ENCODE data around the gene DUSP28. TPM values are rescaled to one million over a fixed set of nuclear protein-coding genes. Genes with fewer than 3 reads are reported as not detected.
"Not testable (repeated sequence)": the region's sequence is repeated elsewhere in the genome, so short reads cannot be mapped to it uniquely, and the experiment has no call there.

DUSP28 gene
- total and polyA plus RNA-seq, 12 donors: 4.9 to 22.2 (median 8.5) TPM

- Histone ChIP-seq H3K36me3 (replicated peaks in 1 of 2) (no peaks in the 10 kb centered on the region), H3K4me3 (no peak overlapping the region), H3K27ac (no peak overlapping the region), H3K9me3 (replicated peaks in 1 of 3) (no peaks in the 10 kb centered on the region), H3K4me1 (replicated peaks in 1 of 2) (no peaks in the 10 kb centered on the region), H3K27me3 (no peaks in the 10 kb centered on the region)
- intact Hi-C loops (cut with DNase I): no loop called here
- DNase-seq: peak in 2 of 7 donors; percentile 11 to 42
- TF ChIP-seq CTCF (IDR thresholded peaks at IDR 0.05) (no peak), POLR2A (IDR thresholded peaks at IDR 0.05) (no peak)
- WGBS, 4 donors: 71 to 91% (median 83%) methylated on average over 11 to 12 of the region's 12 CpGs
Measured at GRCh38 chr2:240520974-240521350, 39.2 kb upstream of the DUSP28 start.

GRCh38 chr2:240521885-240522284 lies 38.3 kb upstream of the DUSP28 start:
- peak in 2 of 7 donors; percentile 11 to 33 for DNase-seq
- 91 to 100% (median 97%) methylated on average over 5 of the region's 5 CpGs for WGBS, 4 donors
- H3K4me1 ChIP-seq (replicated peaks in 1 of 2); H3K9me3 ChIP-seq (replicated peaks in 1 of 3); H3K4me3 ChIP-seq; intact Hi-C loops (cut with DNase I); H3K27ac ChIP-seq; H3K27me3 ChIP-seq; H3K36me3 ChIP-seq (replicated peaks in 1 of 2): not testable (repeated sequence)

GRCh38 chr2:240522406-240522805 lies 37.8 kb upstream of the DUSP28 start:
- Histone ChIP-seq H3K4me3 (no peak overlapping the region), H3K27ac (no peak overlapping the region), H3K27me3 (no peaks in the 10 kb centered on the region), H3K4me1 (replicated peaks in 1 of 2) (no peaks in the 10 kb centered on the region), H3K36me3 (replicated peaks in 1 of 2) (no peaks in the 10 kb centered on the region), H3K9me3 (replicated peaks in 1 of 3) (no peaks in the 10 kb centered on the region)
- intact Hi-C loops (cut with DNase I): no loop called here
- TF ChIP-seq CTCF (IDR thresholded peaks at IDR 0.05): no peak
- TF ChIP-seq POLR2A (IDR thresholded peaks at IDR 0.05): no peak
- WGBS, 4 donors: 94 to 97% (median 95%) methylated on average over 9 to 12 of the region's 12 CpGs
- DNase-seq: peak in 3 of 7 donors; percentile 8 to 48 (median 9)

- no peak overlapping the region for H3K4me3 ChIP-seq
- no peaks in the 10 kb centered on the region for H3K4me1 ChIP-seq (replicated peaks in 1 of 2)
- WGBS, 4 donors: 95 to 97% (median 96%) methylated on average over 26 to 32 of the region's 32 CpGs
- H3K36me3 ChIP-seq (replicated peaks in 1 of 2): no peaks in the 10 kb centered on the region
- H3K27me3 ChIP-seq: no peaks in the 10 kb centered on the region
- DNase-seq: peak in 2 of 7 donors; percentile 6 to 37
- H3K9me3 ChIP-seq (replicated peaks in 1 of 3): no peaks in the 10 kb centered on the region
- intact Hi-C loops (cut with DNase I): no loop called here
- H3K27ac ChIP-seq: no peak overlapping the region
- TF ChIP-seq POLR2A (IDR thresholded peaks at IDR 0.05): no peak
- no peak for TF ChIP-seq CTCF (IDR thresholded peaks at IDR 0.05)
Measured at GRCh38 chr2:240523451-240524281, 36.5 kb upstream of the DUSP28 start.
